ENCODE results near the gene CHRD. TPM values are rescaled to one million over a fixed set of nuclear protein-coding genes. Genes with fewer than 3 reads are reported as not detected.
A peak's percentile ranks its signal among the peaks of the same experiment; 100 is the strongest.

Gene CHRD
- polyA plus RNA-seq, 1 of the 3 experiments (the other 2 are of a cell fraction) = 0.95 TPM

DNA sequence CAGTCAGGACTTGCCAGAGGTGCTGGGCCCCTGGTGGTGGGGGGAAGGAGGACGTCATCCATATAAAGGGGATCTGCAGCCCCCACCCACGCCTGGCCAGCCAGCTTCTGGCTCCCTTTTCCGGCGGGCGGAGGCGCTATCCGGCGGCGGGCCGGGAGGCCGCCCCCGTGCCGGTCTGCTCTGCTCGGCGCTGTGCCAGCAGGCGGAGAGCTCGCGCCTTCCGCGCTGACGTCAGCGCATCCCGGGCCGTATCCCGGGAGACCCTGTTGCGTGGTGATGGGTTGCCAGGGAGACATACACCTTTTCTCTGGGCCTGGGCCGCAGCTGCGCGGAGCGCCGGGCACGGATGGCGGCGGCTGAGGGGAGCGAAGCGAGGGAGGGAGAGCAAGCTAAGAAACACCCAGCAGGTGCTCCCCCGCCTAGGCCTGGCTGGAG lies 41.3 kb upstream of the CHRD start:
- H3K4me3 ChIP-seq (ENCODE audit: low read depth in 2 of 2, low read length in 1 of 2) = peak overlapping the region; percentile 72 to 74
- H3K4me2 ChIP-seq = peak overlapping the region; percentile 85
- H3K36me3 ChIP-seq (replicated peaks in 1 of 2; ENCODE audit: control insufficient read depth in 1 of 2, insufficient read depth in 2 of 2, low read length in 1 of 2) = peaks cover 11 to 36% of the 10 kb centered on the region in 2 experiments
- TF ChIP-seq, protein P1, sequence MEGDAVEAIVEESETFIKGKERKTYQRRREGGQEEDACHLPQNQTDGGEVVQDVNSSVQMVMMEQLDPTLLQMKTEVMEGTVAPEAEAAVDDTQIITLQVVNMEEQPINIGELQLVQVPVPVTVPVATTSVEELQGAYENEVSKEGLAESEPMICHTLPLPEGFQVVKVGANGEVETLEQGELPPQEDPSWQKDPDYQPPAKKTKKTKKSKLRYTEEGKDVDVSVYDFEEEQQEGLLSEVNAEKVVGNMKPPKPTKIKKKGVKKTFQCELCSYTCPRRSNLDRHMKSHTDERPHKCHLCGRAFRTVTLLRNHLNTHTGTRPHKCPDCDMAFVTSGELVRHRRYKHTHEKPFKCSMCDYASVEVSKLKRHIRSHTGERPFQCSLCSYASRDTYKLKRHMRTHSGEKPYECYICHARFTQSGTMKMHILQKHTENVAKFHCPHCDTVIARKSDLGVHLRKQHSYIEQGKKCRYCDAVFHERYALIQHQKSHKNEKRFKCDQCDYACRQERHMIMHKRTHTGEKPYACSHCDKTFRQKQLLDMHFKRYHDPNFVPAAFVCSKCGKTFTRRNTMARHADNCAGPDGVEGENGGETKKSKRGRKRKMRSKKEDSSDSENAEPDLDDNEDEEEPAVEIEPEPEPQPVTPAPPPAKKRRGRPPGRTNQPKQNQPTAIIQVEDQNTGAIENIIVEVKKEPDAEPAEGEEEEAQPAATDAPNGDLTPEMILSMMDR (IDR thresholded peaks at IDR 0.05) = peak; percentile 29
- TF ChIP-seq RCOR1 (IDR thresholded peaks at IDR 0.05; ENCODE audit: low read length) = peak; percentile 33; the same call in 1 of the 2 replicates
- TF ChIP-seq MXI1 (IDR thresholded peaks at IDR 0.05; ENCODE audit: low read depth, low read length) = peak; percentile 100
- TF ChIP-seq FOXM1 (IDR thresholded peaks at IDR 0.05; ENCODE audit: low read depth) = 0 out of 2 replicates have a peak, but pooled peaks have one; percentile 31
- TF ChIP-seq RFX5 (IDR thresholded peaks at IDR 0.05; ENCODE audit: low read length) = peak; percentile 94
- no peak for TF ChIP-seq JUND (IDR thresholded peaks at IDR 0.05)
- TF ChIP-seq NFIC (IDR thresholded peaks at IDR 0.05; ENCODE audit: borderline replicate concordance) = peak; percentile 77
- TF ChIP-seq, protein P2, sequence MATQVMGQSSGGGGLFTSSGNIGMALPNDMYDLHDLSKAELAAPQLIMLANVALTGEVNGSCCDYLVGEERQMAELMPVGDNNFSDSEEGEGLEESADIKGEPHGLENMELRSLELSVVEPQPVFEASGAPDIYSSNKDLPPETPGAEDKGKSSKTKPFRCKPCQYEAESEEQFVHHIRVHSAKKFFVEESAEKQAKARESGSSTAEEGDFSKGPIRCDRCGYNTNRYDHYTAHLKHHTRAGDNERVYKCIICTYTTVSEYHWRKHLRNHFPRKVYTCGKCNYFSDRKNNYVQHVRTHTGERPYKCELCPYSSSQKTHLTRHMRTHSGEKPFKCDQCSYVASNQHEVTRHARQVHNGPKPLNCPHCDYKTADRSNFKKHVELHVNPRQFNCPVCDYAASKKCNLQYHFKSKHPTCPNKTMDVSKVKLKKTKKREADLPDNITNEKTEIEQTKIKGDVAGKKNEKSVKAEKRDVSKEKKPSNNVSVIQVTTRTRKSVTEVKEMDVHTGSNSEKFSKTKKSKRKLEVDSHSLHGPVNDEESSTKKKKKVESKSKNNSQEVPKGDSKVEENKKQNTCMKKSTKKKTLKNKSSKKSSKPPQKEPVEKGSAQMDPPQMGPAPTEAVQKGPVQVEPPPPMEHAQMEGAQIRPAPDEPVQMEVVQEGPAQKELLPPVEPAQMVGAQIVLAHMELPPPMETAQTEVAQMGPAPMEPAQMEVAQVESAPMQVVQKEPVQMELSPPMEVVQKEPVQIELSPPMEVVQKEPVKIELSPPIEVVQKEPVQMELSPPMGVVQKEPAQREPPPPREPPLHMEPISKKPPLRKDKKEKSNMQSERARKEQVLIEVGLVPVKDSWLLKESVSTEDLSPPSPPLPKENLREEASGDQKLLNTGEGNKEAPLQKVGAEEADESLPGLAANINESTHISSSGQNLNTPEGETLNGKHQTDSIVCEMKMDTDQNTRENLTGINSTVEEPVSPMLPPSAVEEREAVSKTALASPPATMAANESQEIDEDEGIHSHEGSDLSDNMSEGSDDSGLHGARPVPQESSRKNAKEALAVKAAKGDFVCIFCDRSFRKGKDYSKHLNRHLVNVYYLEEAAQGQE (IDR thresholded peaks at IDR 0.05; ENCODE audit: low read depth, low read length) = no peak
- no peak for TF ChIP-seq TAF1 (IDR thresholded peaks at IDR 0.05; ENCODE audit: borderline replicate concordance, low read depth, low read length)
- 0 out of 2 replicates have a peak, but pooled peaks have one; percentile 45 for TF ChIP-seq SIN3A (IDR thresholded peaks at IDR 0.05; ENCODE audit: borderline replicate concordance, low read depth, low read length)
- TF ChIP-seq CHD2 (IDR thresholded peaks at IDR 0.05; ENCODE audit: low read length, partially characterized antibody) = peak; percentile 32
- TF ChIP-seq NRF1 (IDR thresholded peaks at IDR 0.05; ENCODE audit: low read depth, low read length) = peak; percentile 61
- CTCF ChIA-PET = interaction anchor here (0.6 to 5.2 kb wide), 11 partner anchors 10 to 442 kb away, joined by 3 to 63 read pairs (median 3); partner anchors contain the start of genes CLCN2, EEF1AKMT4 and POLR2H
- H3K9ac ChIP-seq = peak overlapping the region; percentile 83
- peak overlapping the region; percentile 90 to 92 for H3K27ac ChIP-seq (ENCODE audit: low read depth in 2 of 2, low read length in 1 of 2)
- H3K79me2 ChIP-seq (ENCODE audit: insufficient read depth) = peaks cover 63% of the 10 kb centered on the region
- POLR2A ChIA-PET = interaction anchor here (0.7 to 3.1 kb wide), 7 partner anchors 10 to 434 kb away, joined by 3 to 19 read pairs (median 4); partner anchors contain the start of genes CLCN2 and POLR2H
- peaks cover 29% of the 10 kb centered on the region for H3F3A ChIP-seq (replicated peaks; ENCODE audit: insufficient read depth)
- no peak overlapping the region for H2AFZ ChIP-seq (ENCODE audit: low read depth)
- H3K9me2 ChIP-seq = no peaks in the 10 kb centered on the region
- 64% methylated on average over 9 of the region's 37 CpGs for WGBS (ENCODE audit: low lambda C conversion rate)
- peak; percentile 97 for DNase-seq
- H3K27me3 ChIP-seq (ENCODE audit: insufficient read depth) = no peaks in the 10 kb centered on the region
- H3K9me3 ChIP-seq = no peaks in the 10 kb centered on the region
- H3K4me1 ChIP-seq (ENCODE audit: control insufficient read depth in 1 of 2, insufficient read depth in 2 of 2, low read depth in 1 of 2, low read length in 1 of 2) = peaks cover 37 to 39% of the 10 kb centered on the region in 2 experiments; a peak in 3 of 4 replicates
- peaks cover 15% of the 10 kb centered on the region for H4K20me1 ChIP-seq (ENCODE audit: insufficient read depth)
